Gastroesophageal sphincter (tissue), 2 donors: Measurements from ENCODE around the gene CARHSP1.

ENCODE experiments used
- POLR2A ChIP-seq, 2 donors: fragments of 450-650 bp; IDR thresholded peaks; one replicate each; pipeline ENCODE4 v1.6.1; 2017; ENCODE audit warnings: antibody characterized with exemption in 2 of 2, mild to moderate bottlenecking in 2 of 2, moderate library complexity in 1 of 2
- POLR2AphosphoS5 ChIP-seq: sonication (generic); formaldehyde crosslinking; IDR thresholded peaks from one replicate; pipeline ENCODE4 v1.6.1; 2017; ENCODE audit warnings: antibody characterized with exemption

DNA sequence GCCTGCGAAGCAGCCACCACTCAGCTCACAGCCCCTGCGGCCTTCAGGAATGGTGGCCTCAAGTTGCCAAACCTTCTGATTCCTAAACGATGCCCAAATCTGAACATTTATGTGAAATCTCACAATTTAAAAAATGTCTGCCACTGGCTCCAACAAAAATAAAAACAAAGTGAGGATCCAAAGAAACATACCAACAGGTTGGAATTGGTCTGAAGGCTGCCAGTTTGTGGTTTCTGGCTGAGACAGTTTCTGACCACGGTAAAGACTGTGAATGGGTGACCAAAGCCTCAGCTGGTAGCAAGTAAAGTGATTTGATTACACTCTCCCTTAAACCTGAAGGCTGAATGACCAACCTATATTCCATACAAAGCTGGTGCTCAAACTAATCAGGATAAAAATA, 38.3 kb upstream of the CARHSP1 start:
- TF ChIP-seq POLR2AphosphoS5 (no peak), POLR2A (IDR thresholded peaks at IDR 0.05) (no peak)
